Measurements from ENCODE around the gene ANKS1B. TPM values are rescaled to one million over a fixed set of nuclear protein-coding genes. Genes with fewer than 3 reads are reported as not detected.
"Not testable (repeated sequence)": the region's sequence is repeated elsewhere in the genome, so short reads cannot be mapped to it uniquely, and the experiment has no call there.

Gene ANKS1B
- total and polyA plus RNA-seq, 9 donors: 1.4 to 5.6 (median 2.7) TPM

- 18% methylated on average over 2 of the region's 7 CpGs for WGBS (ENCODE audit: insufficient coverage)
- peaks cover 2% of the 10 kb centered on the region for H3K4me1 ChIP-seq (ENCODE audit: control insufficient read depth, insufficient read depth, low read length)
- H3K4me3 ChIP-seq (ENCODE audit: low read length): no peak overlapping the region
- DNase-seq: peak; percentile 79
- H3K27me3 ChIP-seq (ENCODE audit: control insufficient read depth, insufficient read depth, low read length): no peaks in the 10 kb centered on the region
- H3K36me3 ChIP-seq (ENCODE audit: control insufficient read depth, insufficient read depth, low read length): no peaks in the 10 kb centered on the region
- no peaks in the 10 kb centered on the region for H3K9me3 ChIP-seq (replicated peaks; ENCODE audit: control insufficient read depth, low read depth, low read length)
- H3K27ac ChIP-seq (ENCODE audit: low read length): peak overlapping the region; percentile 44
These were observed 1146.5 kb downstream of the ANKS1B start for GRCh38 chr12:98838231-98838647.

- H3K36me3 ChIP-seq (ENCODE audit: control insufficient read depth, insufficient read depth, low read length); H3K9me3 ChIP-seq (replicated peaks; ENCODE audit: control insufficient read depth, low read depth, low read length); H3K4me3 ChIP-seq (ENCODE audit: low read length); H3K27me3 ChIP-seq (ENCODE audit: control insufficient read depth, insufficient read depth, low read length); H3K4me1 ChIP-seq (ENCODE audit: control insufficient read depth, insufficient read depth, low read length): not testable (repeated sequence)
- WGBS (ENCODE audit: insufficient coverage): 79% methylated on average over 6 of the region's 12 CpGs
- peak; percentile 82 for DNase-seq
- peak overlapping the region; percentile 33 for H3K27ac ChIP-seq (ENCODE audit: low read length)
These were observed 1147.5 kb downstream of the ANKS1B start for GRCh38 chr12:98837134-98837752.

GRCh38 chr12:98830657-98831056, 1154.1 kb downstream of the ANKS1B start:
- Histone ChIP-seq H3K36me3 (ENCODE audit: control insufficient read depth, insufficient read depth, low read length) (no peaks in the 10 kb centered on the region), H3K4me3 (ENCODE audit: low read length) (no peak overlapping the region), H3K4me1 (ENCODE audit: control insufficient read depth, insufficient read depth, low read length) (no peaks in the 10 kb centered on the region), H3K9me3 (replicated peaks; ENCODE audit: control insufficient read depth, low read depth, low read length) (no peaks in the 10 kb centered on the region), H3K27ac (ENCODE audit: low read length) (no peak overlapping the region), H3K27me3 (ENCODE audit: control insufficient read depth, insufficient read depth, low read length) (no peaks in the 10 kb centered on the region)
- no peak for DNase-seq
- WGBS (ENCODE audit: insufficient coverage): 83% methylated on average over 3 of the region's 7 CpGs

GRCh38 chr12:98828802-98829600, 1155.7 kb downstream of the ANKS1B start:
- WGBS (ENCODE audit: insufficient coverage): no CpG with 5 or more reads among the region's 8 CpGs
- H3K9me3 ChIP-seq (replicated peaks; ENCODE audit: control insufficient read depth, low read depth, low read length): no peaks in the 10 kb centered on the region
- H3K36me3 ChIP-seq (ENCODE audit: control insufficient read depth, insufficient read depth, low read length): no peaks in the 10 kb centered on the region
- no peak overlapping the region for H3K27ac ChIP-seq (ENCODE audit: low read length)
- no peaks in the 10 kb centered on the region for H3K4me1 ChIP-seq (ENCODE audit: control insufficient read depth, insufficient read depth, low read length)
- DNase-seq: no peak
- no peak overlapping the region for H3K4me3 ChIP-seq (ENCODE audit: low read length)
- no peaks in the 10 kb centered on the region for H3K27me3 ChIP-seq (ENCODE audit: control insufficient read depth, insufficient read depth, low read length)

GRCh38 chr12:98823012-98823411, 1161.7 kb downstream of the ANKS1B start:
- no CpG with 5 or more reads among the region's 5 CpGs for WGBS (ENCODE audit: insufficient coverage)
- H3K27me3 ChIP-seq (ENCODE audit: control insufficient read depth, insufficient read depth, low read length): no peaks in the 10 kb centered on the region
- no peak overlapping the region for H3K4me3 ChIP-seq (ENCODE audit: low read length)
- peak; percentile 18 for DNase-seq
- H3K4me1 ChIP-seq (ENCODE audit: control insufficient read depth, insufficient read depth, low read length): peaks cover 12% of the 10 kb centered on the region
- H3K9me3 ChIP-seq (replicated peaks; ENCODE audit: control insufficient read depth, low read depth, low read length): no peaks in the 10 kb centered on the region
- no peak overlapping the region for H3K27ac ChIP-seq (ENCODE audit: low read length)
- no peaks in the 10 kb centered on the region for H3K36me3 ChIP-seq (ENCODE audit: control insufficient read depth, insufficient read depth, low read length)

GRCh38 chr12:98821866-98822265, 1162.9 kb downstream of the ANKS1B start:
- Histone ChIP-seq H3K27me3 (ENCODE audit: control insufficient read depth, insufficient read depth, low read length) (no peaks in the 10 kb centered on the region), H3K4me1 (ENCODE audit: control insufficient read depth, insufficient read depth, low read length) (peaks cover 19% of the 10 kb centered on the region), H3K4me3 (ENCODE audit: low read length) (no peak overlapping the region), H3K27ac (ENCODE audit: low read length) (peak overlapping the region; percentile 15), H3K36me3 (ENCODE audit: control insufficient read depth, insufficient read depth, low read length) (no peaks in the 10 kb centered on the region), H3K9me3 (replicated peaks; ENCODE audit: control insufficient read depth, low read depth, low read length) (no peaks in the 10 kb centered on the region)
- DNase-seq: peak; percentile 92
- 0% methylated on average over 1 of the region's 3 CpGs for WGBS (ENCODE audit: insufficient coverage)

- Histone ChIP-seq H3K9me3 (replicated peaks; ENCODE audit: control insufficient read depth, low read depth, low read length) (no peaks in the 10 kb centered on the region), H3K27ac (ENCODE audit: low read length) (peak overlapping the region; percentile 49), H3K4me1 (ENCODE audit: control insufficient read depth, insufficient read depth, low read length) (peaks cover 19% of the 10 kb centered on the region), H3K4me3 (ENCODE audit: low read length) (no peak overlapping the region), H3K27me3 (ENCODE audit: control insufficient read depth, insufficient read depth, low read length) (no peaks in the 10 kb centered on the region), H3K36me3 (ENCODE audit: control insufficient read depth, insufficient read depth, low read length) (no peaks in the 10 kb centered on the region)
- 36% methylated on average over 2 of the region's 2 CpGs for WGBS (ENCODE audit: insufficient coverage)
- DNase-seq: no peak
These were observed 1163.5 kb downstream of the ANKS1B start for GRCh38 chr12:98821232-98821631.

GRCh38 chr12:98819821-98820404, 1164.8 kb downstream of the ANKS1B start:
- peak; percentile 48 for DNase-seq
- no peaks in the 10 kb centered on the region for H3K36me3 ChIP-seq (ENCODE audit: control insufficient read depth, insufficient read depth, low read length)
- WGBS (ENCODE audit: insufficient coverage): 69% methylated on average over 6 of the region's 8 CpGs
- H3K4me3 ChIP-seq (ENCODE audit: low read length): no peak overlapping the region
- H3K9me3 ChIP-seq (replicated peaks; ENCODE audit: control insufficient read depth, low read depth, low read length): no peaks in the 10 kb centered on the region
- no peaks in the 10 kb centered on the region for H3K27me3 ChIP-seq (ENCODE audit: control insufficient read depth, insufficient read depth, low read length)
- H3K27ac ChIP-seq (ENCODE audit: low read length): no peak overlapping the region
- peaks cover 19% of the 10 kb centered on the region for H3K4me1 ChIP-seq (ENCODE audit: control insufficient read depth, insufficient read depth, low read length)

- Histone ChIP-seq H3K36me3 (ENCODE audit: control insufficient read depth, insufficient read depth, low read length) (no peaks in the 10 kb centered on the region), H3K27ac (ENCODE audit: low read length) (no peak overlapping the region), H3K4me3 (ENCODE audit: low read length) (no peak overlapping the region), H3K4me1 (ENCODE audit: control insufficient read depth, insufficient read depth, low read length) (peaks cover 19% of the 10 kb centered on the region), H3K27me3 (ENCODE audit: control insufficient read depth, insufficient read depth, low read length) (no peaks in the 10 kb centered on the region), H3K9me3 (replicated peaks; ENCODE audit: control insufficient read depth, low read depth, low read length) (no peaks in the 10 kb centered on the region)
- 94% methylated on average over 2 of the region's 3 CpGs for WGBS (ENCODE audit: insufficient coverage)
- no peak for DNase-seq
These were observed 1165.7 kb downstream of the ANKS1B start for GRCh38 chr12:98819071-98819470.

- no peaks in the 10 kb centered on the region for H3K27me3 ChIP-seq (ENCODE audit: control insufficient read depth, insufficient read depth, low read length)
- peak; percentile 65 for DNase-seq
- no peak overlapping the region for H3K27ac ChIP-seq (ENCODE audit: low read length)
- H3K9me3 ChIP-seq (replicated peaks; ENCODE audit: control insufficient read depth, low read depth, low read length): no peaks in the 10 kb centered on the region
- no CpG with 5 or more reads among the region's 2 CpGs for WGBS (ENCODE audit: insufficient coverage)
- H3K4me3 ChIP-seq (ENCODE audit: low read length): no peak overlapping the region
- H3K4me1 ChIP-seq (ENCODE audit: control insufficient read depth, insufficient read depth, low read length): peaks cover 19% of the 10 kb centered on the region
- H3K36me3 ChIP-seq (ENCODE audit: control insufficient read depth, insufficient read depth, low read length): no peaks in the 10 kb centered on the region
These were observed 1166.5 kb downstream of the ANKS1B start for GRCh38 chr12:98818239-98818638.

Measured in muscle of leg (tissue), 11 donors.